ENCODE measurements around the gene ROBO1. TPM values are rescaled to one million over a fixed set of nuclear protein-coding genes. Genes with fewer than 3 reads are reported as not detected.

The ROBO1 gene
- polyA plus RNA-seq, 2 donors = 4.7 to 12.0 TPM

- no peak overlapping the region for H3K27ac ChIP-seq (ENCODE audit: low read depth in 2 of 2, low read length in 1 of 2)
- H3K4me3 ChIP-seq (ENCODE audit: low read depth in 1 of 2, low read length in 2 of 2) = no peak overlapping the region
- H3K27me3 ChIP-seq (ENCODE audit: control insufficient read depth in 1 of 2, insufficient read depth in 2 of 2, low read length in 2 of 2) = no peaks in the 10 kb centered on the region
- H3K36me3 ChIP-seq (ENCODE audit: control insufficient read depth in 2 of 2, insufficient read depth in 2 of 2, low read length in 1 of 2) = no peaks in the 10 kb centered on the region
- WGBS, 2 donors = 29 to 38% methylated on average over 7 of the region's 7 CpGs
- H3K9me3 ChIP-seq (ENCODE audit: control insufficient read depth in 2 of 2, insufficient read depth in 1 of 2, low read depth in 1 of 2, low read length in 1 of 2) = peaks cover 0 to 2% of the 10 kb centered on the region in 2 donors
- H3K4me1 ChIP-seq (ENCODE audit: control insufficient read depth in 2 of 2, insufficient read depth in 2 of 2, low read length in 1 of 2) = no peaks in the 10 kb centered on the region
These were observed 116.2 kb downstream of the ROBO1 start for GRCh38 chr3:79651536-79652065.

DNA sequence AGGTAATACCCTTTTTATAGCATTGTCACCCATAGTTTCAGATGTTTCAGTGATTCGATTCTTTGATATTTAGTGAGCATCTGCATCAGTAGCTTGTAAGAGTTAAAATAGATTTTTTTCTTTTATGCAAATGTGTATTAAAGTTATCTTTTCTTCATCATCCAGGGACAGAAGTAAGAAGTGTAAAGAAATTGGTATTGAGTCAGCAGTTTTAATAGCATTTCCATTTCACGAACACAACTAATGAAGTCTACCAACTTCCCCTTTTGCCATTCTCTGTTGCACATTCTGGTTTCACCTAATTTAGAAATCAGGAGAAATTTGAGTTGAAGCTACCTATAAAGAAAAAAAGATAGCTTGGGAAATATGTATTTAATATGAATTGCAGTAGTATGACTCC lies 127.9 kb downstream of the ROBO1 start:
- Histone ChIP-seq H3K27ac (ENCODE audit: low read depth in 2 of 2, low read length in 1 of 2) (no peak overlapping the region), H3K4me1 (ENCODE audit: control insufficient read depth in 2 of 2, insufficient read depth in 2 of 2, low read length in 1 of 2) (no peaks in the 10 kb centered on the region), H3K9me3 (ENCODE audit: control insufficient read depth in 2 of 2, insufficient read depth in 1 of 2, low read depth in 1 of 2, low read length in 1 of 2) (no peaks in the 10 kb centered on the region), H3K36me3 (ENCODE audit: control insufficient read depth in 2 of 2, insufficient read depth in 2 of 2, low read length in 1 of 2) (no peaks in the 10 kb centered on the region), H3K4me3 (ENCODE audit: low read depth in 1 of 2, low read length in 2 of 2) (no peak overlapping the region), H3K27me3 (ENCODE audit: control insufficient read depth in 1 of 2, insufficient read depth in 2 of 2, low read length in 2 of 2) (no peaks in the 10 kb centered on the region)
- 84 to 87% methylated on average over 2 of the region's 2 CpGs for WGBS, 2 donors

GRCh38 chr3:79636372-79636771 lies 131.4 kb downstream of the ROBO1 start:
- H3K27ac ChIP-seq (ENCODE audit: low read depth in 2 of 2, low read length in 1 of 2) = no peak overlapping the region
- H3K27me3 ChIP-seq (ENCODE audit: control insufficient read depth in 1 of 2, insufficient read depth in 2 of 2, low read length in 2 of 2) = no peaks in the 10 kb centered on the region
- no peaks in the 10 kb centered on the region for H3K4me1 ChIP-seq (ENCODE audit: control insufficient read depth in 2 of 2, insufficient read depth in 2 of 2, low read length in 1 of 2)
- 64 to 74% methylated on average over 4 of the region's 4 CpGs for WGBS, 2 donors
- H3K4me3 ChIP-seq (ENCODE audit: low read depth in 1 of 2, low read length in 2 of 2) = no peak overlapping the region
- no peaks in the 10 kb centered on the region for H3K36me3 ChIP-seq (ENCODE audit: control insufficient read depth in 2 of 2, insufficient read depth in 2 of 2, low read length in 1 of 2)
- H3K9me3 ChIP-seq (ENCODE audit: control insufficient read depth in 2 of 2, insufficient read depth in 1 of 2, low read depth in 1 of 2, low read length in 1 of 2) = no peaks in the 10 kb centered on the region

GRCh38 chr3:79632842-79633241 lies 135.0 kb downstream of the ROBO1 start:
- no peak overlapping the region for H3K27ac ChIP-seq (ENCODE audit: low read depth in 2 of 2, low read length in 1 of 2)
- H3K27me3 ChIP-seq (ENCODE audit: control insufficient read depth in 1 of 2, insufficient read depth in 2 of 2, low read length in 2 of 2) = no peaks in the 10 kb centered on the region
- H3K36me3 ChIP-seq (ENCODE audit: control insufficient read depth in 2 of 2, insufficient read depth in 2 of 2, low read length in 1 of 2) = no peaks in the 10 kb centered on the region
- no peaks in the 10 kb centered on the region for H3K9me3 ChIP-seq (ENCODE audit: control insufficient read depth in 2 of 2, insufficient read depth in 1 of 2, low read depth in 1 of 2, low read length in 1 of 2)
- WGBS, 2 donors = 46 to 47% methylated on average over 1 of the region's 1 CpG
- no peaks in the 10 kb centered on the region for H3K4me1 ChIP-seq (ENCODE audit: control insufficient read depth in 2 of 2, insufficient read depth in 2 of 2, low read length in 1 of 2)
- H3K4me3 ChIP-seq (ENCODE audit: low read depth in 1 of 2, low read length in 2 of 2) = no peak overlapping the region

- H3K4me3 ChIP-seq (ENCODE audit: low read depth in 1 of 2, low read length in 2 of 2) = no peak overlapping the region
- H3K4me1 ChIP-seq (ENCODE audit: control insufficient read depth in 2 of 2, insufficient read depth in 2 of 2, low read length in 1 of 2) = no peaks in the 10 kb centered on the region
- H3K36me3 ChIP-seq (ENCODE audit: control insufficient read depth in 2 of 2, insufficient read depth in 2 of 2, low read length in 1 of 2) = no peaks in the 10 kb centered on the region
- H3K27me3 ChIP-seq (ENCODE audit: control insufficient read depth in 1 of 2, insufficient read depth in 2 of 2, low read length in 2 of 2) = no peaks in the 10 kb centered on the region
- peaks cover 2 to 14% of the 10 kb centered on the region in 2 donors for H3K9me3 ChIP-seq (ENCODE audit: control insufficient read depth in 2 of 2, insufficient read depth in 1 of 2, low read depth in 1 of 2, low read length in 1 of 2)
- H3K27ac ChIP-seq (ENCODE audit: low read depth in 2 of 2, low read length in 1 of 2) = no peak overlapping the region
- 84 to 88% methylated on average over 6 of the region's 6 CpGs for WGBS, 2 donors
These were observed 148.9 kb downstream of the ROBO1 start for GRCh38 chr3:79618883-79619282.

- Histone ChIP-seq H3K9me3 (ENCODE audit: control insufficient read depth in 2 of 2, insufficient read depth in 1 of 2, low read depth in 1 of 2, low read length in 1 of 2) (no peaks in the 10 kb centered on the region), H3K36me3 (ENCODE audit: control insufficient read depth in 2 of 2, insufficient read depth in 2 of 2, low read length in 1 of 2) (no peaks in the 10 kb centered on the region), H3K4me1 (ENCODE audit: control insufficient read depth in 2 of 2, insufficient read depth in 2 of 2, low read length in 1 of 2) (no peaks in the 10 kb centered on the region), H3K4me3 (ENCODE audit: low read depth in 1 of 2, low read length in 2 of 2) (no peak overlapping the region), H3K27ac (ENCODE audit: low read depth in 2 of 2, low read length in 1 of 2) (no peak overlapping the region), H3K27me3 (ENCODE audit: control insufficient read depth in 1 of 2, insufficient read depth in 2 of 2, low read length in 2 of 2) (no peaks in the 10 kb centered on the region)
- WGBS, 2 donors = 60 to 82% methylated on average over 1 of the region's 1 CpG
These were observed 161.4 kb downstream of the ROBO1 start for GRCh38 chr3:79606414-79606813.

- no peaks in the 10 kb centered on the region for H3K36me3 ChIP-seq (ENCODE audit: control insufficient read depth in 2 of 2, insufficient read depth in 2 of 2, low read length in 1 of 2)
- H3K9me3 ChIP-seq (ENCODE audit: control insufficient read depth in 2 of 2, insufficient read depth in 1 of 2, low read depth in 1 of 2, low read length in 1 of 2) = no peaks in the 10 kb centered on the region
- no peaks in the 10 kb centered on the region for H3K4me1 ChIP-seq (ENCODE audit: control insufficient read depth in 2 of 2, insufficient read depth in 2 of 2, low read length in 1 of 2)
- no peaks in the 10 kb centered on the region for H3K27me3 ChIP-seq (ENCODE audit: control insufficient read depth in 1 of 2, insufficient read depth in 2 of 2, low read length in 2 of 2)
- no peak overlapping the region for H3K4me3 ChIP-seq (ENCODE audit: low read depth in 1 of 2, low read length in 2 of 2)
- WGBS, 2 donors = 35 to 43% methylated on average over 2 of the region's 2 CpGs
- H3K27ac ChIP-seq (ENCODE audit: low read depth in 2 of 2, low read length in 1 of 2) = no peak overlapping the region
These were observed 163.1 kb downstream of the ROBO1 start for GRCh38 chr3:79604681-79605080.

DNA sequence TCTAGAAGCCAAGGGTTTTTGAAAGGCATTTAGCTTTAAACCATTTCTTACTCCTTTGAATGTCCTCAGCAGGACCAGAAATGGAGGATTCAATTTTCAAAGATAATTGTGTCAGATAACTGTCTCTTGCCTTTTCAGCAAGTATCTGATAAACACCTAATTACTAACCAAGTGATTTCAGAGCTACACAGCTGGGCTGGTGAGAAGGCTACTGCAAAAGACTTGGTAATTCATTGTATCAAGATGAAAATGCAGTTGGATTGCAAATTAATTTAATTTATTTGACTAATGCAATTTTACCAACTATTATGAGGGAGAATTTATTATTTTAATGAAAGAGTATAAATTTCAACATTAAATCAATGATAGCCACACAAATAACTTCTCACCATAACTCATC lies 165.4 kb downstream of the ROBO1 start:
- H3K27me3 ChIP-seq (ENCODE audit: control insufficient read depth in 1 of 2, insufficient read depth in 2 of 2, low read length in 2 of 2) = no peaks in the 10 kb centered on the region
- H3K4me3 ChIP-seq (ENCODE audit: low read depth in 1 of 2, low read length in 2 of 2) = no peak overlapping the region
- no peaks in the 10 kb centered on the region for H3K36me3 ChIP-seq (ENCODE audit: control insufficient read depth in 2 of 2, insufficient read depth in 2 of 2, low read length in 1 of 2)
- no peaks in the 10 kb centered on the region for H3K4me1 ChIP-seq (ENCODE audit: control insufficient read depth in 2 of 2, insufficient read depth in 2 of 2, low read length in 1 of 2)
- H3K9me3 ChIP-seq (ENCODE audit: control insufficient read depth in 2 of 2, insufficient read depth in 1 of 2, low read depth in 1 of 2, low read length in 1 of 2) = no peaks in the 10 kb centered on the region
- no peak overlapping the region for H3K27ac ChIP-seq (ENCODE audit: low read depth in 2 of 2, low read length in 1 of 2)

DNA sequence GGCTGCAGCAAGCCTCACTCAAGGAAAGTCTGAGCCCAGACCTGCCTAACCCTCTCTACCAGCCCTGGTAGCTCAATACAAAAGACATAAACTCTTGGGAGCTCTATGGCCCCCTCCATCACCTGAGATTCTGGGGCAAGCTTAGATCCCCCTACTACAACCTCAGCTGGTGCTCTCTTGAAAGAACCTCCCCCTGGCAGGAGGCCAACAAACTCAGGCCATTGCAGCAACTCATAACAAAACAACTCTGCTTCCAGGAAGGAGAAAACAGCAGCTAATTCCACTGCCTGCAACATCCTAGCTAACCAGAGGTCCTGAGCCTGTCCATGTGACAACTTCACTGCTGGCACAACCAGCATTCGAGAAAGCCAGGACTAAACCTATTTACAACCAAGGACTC lies 169.2 kb downstream of the ROBO1 start:
- Histone ChIP-seq H3K4me3 (ENCODE audit: low read depth in 1 of 2, low read length in 2 of 2) (no peak overlapping the region), H3K9me3 (ENCODE audit: control insufficient read depth in 2 of 2, insufficient read depth in 1 of 2, low read depth in 1 of 2, low read length in 1 of 2) (no peaks in the 10 kb centered on the region), H3K27ac (ENCODE audit: low read depth in 2 of 2, low read length in 1 of 2) (no peak overlapping the region), H3K36me3 (ENCODE audit: control insufficient read depth in 2 of 2, insufficient read depth in 2 of 2, low read length in 1 of 2) (no peaks in the 10 kb centered on the region), H3K27me3 (ENCODE audit: control insufficient read depth in 1 of 2, insufficient read depth in 2 of 2, low read length in 2 of 2) (no peaks in the 10 kb centered on the region), H3K4me1 (ENCODE audit: control insufficient read depth in 2 of 2, insufficient read depth in 2 of 2, low read length in 1 of 2) (no peaks in the 10 kb centered on the region)
- WGBS, 2 donors = 44 to 51% methylated on average over 1 of the region's 1 CpG

DNA sequence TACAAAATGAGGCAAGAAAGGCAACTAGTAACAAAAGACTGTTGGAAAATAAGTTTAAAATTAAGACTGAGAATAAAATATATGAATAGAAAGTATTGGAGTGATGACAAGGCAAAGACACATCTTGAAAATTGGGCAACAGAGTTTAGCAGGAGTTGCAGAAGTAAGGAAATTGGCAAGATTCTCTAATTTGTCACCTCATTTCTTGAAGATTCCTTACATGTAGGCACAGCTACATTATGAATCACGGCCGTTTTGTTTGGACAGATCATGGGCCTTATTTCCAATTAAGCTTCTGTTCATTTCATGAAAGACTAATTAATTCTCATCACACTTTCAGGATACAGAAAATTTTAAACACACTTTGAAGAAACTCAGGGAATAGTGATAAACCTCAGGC lies 170.1 kb downstream of the ROBO1 start:
- no peaks in the 10 kb centered on the region for H3K27me3 ChIP-seq (ENCODE audit: control insufficient read depth in 1 of 2, insufficient read depth in 2 of 2, low read length in 2 of 2)
- no peak overlapping the region for H3K4me3 ChIP-seq (ENCODE audit: low read depth in 1 of 2, low read length in 2 of 2)
- H3K27ac ChIP-seq (ENCODE audit: low read depth in 2 of 2, low read length in 1 of 2) = no peak overlapping the region
- H3K36me3 ChIP-seq (ENCODE audit: control insufficient read depth in 2 of 2, insufficient read depth in 2 of 2, low read length in 1 of 2) = no peaks in the 10 kb centered on the region
- no peaks in the 10 kb centered on the region for H3K9me3 ChIP-seq (ENCODE audit: control insufficient read depth in 2 of 2, insufficient read depth in 1 of 2, low read depth in 1 of 2, low read length in 1 of 2)
- WGBS, 2 donors = 38 to 62% methylated on average over 2 of the region's 2 CpGs
- H3K4me1 ChIP-seq (ENCODE audit: control insufficient read depth in 2 of 2, insufficient read depth in 2 of 2, low read length in 1 of 2) = no peaks in the 10 kb centered on the region

Data from esophagus (tissue), 2 donors.